GM12891 (cell line): ENCODE results near the gene TGIF1.

ENCODE experiments used
- DNase-seq: peaks from one replicate; pipeline ENCODE4 v3.0.0; 2011; ENCODE audit warnings: low spot score; ENCODE audit not compliant: insufficient read length
- FAIRE-seq: peaks from 2 replicates; lab custom pipeline; 2011; peaks lifted over from hg19 to GRCh38; lab: Jason Lieb, UNC
- PAX5 ChIP-seq: IDR thresholded peaks from 2 replicates; pipeline ENCODE4 v1.6.1; 2011; ENCODE audit warnings: low read length, moderate library complexity, mild to moderate bottlenecking; ENCODE audit not compliant: insufficient read depth, severe bottlenecking
- POLR2A ChIP-seq: IDR thresholded peaks from 2 replicates; pipeline ENCODE4 v1.6.1; 2011; ENCODE audit warnings: low read depth, low read length, control low read depth
- POLR2AphosphoS5 ChIP-seq: IDR thresholded peaks from 2 replicates; pipeline ENCODE4 v1.6.1; 2011; ENCODE audit warnings: low read depth, low read length, control low read depth
- POU2F2 ChIP-seq: IDR thresholded peaks from 2 replicates; pipeline ENCODE4 v1.6.1; 2011; ENCODE audit warnings: low read depth, mild to moderate bottlenecking, control low read depth, low read length, moderate library complexity
- SPI1 ChIP-seq: IDR thresholded peaks from 2 replicates; pipeline ENCODE4 v1.6.1; 2011; ENCODE audit warnings: low read depth, low read length, control low read depth
- TAF1 ChIP-seq: IDR thresholded peaks from 2 replicates; pipeline ENCODE4 v1.6.1; 2011; ENCODE audit warnings: low read depth, low read length, control low read depth

TGIF1 gene

GRCh38 chr18:3455907-3456685 lies 6.1 kb downstream of the TGIF1 start:
- no peak for TF ChIP-seq POLR2AphosphoS5
- no peak for TF ChIP-seq POU2F2
- TF ChIP-seq POLR2A, result no peak
- no peak for TF ChIP-seq PAX5
- TF ChIP-seq SPI1, result no peak
- no peak for TF ChIP-seq TAF1
- DNase-seq, result no peak
- no peak for FAIRE-seq

GRCh38 chr18:3456686-3457069 lies 6.7 kb downstream of the TGIF1 start:
- TF ChIP-seq SPI1, result no peak
- no peak for TF ChIP-seq PAX5
- TF ChIP-seq POU2F2, result no peak
- TF ChIP-seq POLR2A, result no peak
- no peak for TF ChIP-seq TAF1
- no peak for TF ChIP-seq POLR2AphosphoS5
- no peak for DNase-seq
- no peak for FAIRE-seq

- no peak for TF ChIP-seq TAF1
- TF ChIP-seq POLR2A, result no peak
- no peak for TF ChIP-seq POLR2AphosphoS5
- TF ChIP-seq PAX5, result no peak
- no peak for TF ChIP-seq SPI1
- no peak for TF ChIP-seq POU2F2
- FAIRE-seq, result no peak
- DNase-seq, result no peak
Observed at GRCh38 chr18:3457261-3457724, 7.3 kb downstream of the TGIF1 start.

- TF ChIP-seq SPI1 (no peak), POU2F2 (no peak), TAF1 (no peak), POLR2A (no peak), PAX5 (no peak), POLR2AphosphoS5 (no peak)
- no peak for FAIRE-seq
Observed at GRCh38 chr18:3458378-3458777, 8.4 kb downstream of the TGIF1 start.

GRCh38 chr18:3458952-3459853 lies 9.2 kb downstream of the TGIF1 start:
- no peak for DNase-seq
- no peak for FAIRE-seq
- TF ChIP-seq POLR2A, result no peak
- TF ChIP-seq SPI1, result no peak

More at GRCh38 chr18:3458378-3458777, 8.4 kb downstream of the TGIF1 start:
- no peak for DNase-seq

- FAIRE-seq (no peak), DNase-seq (no peak)
- no peak for TF ChIP-seq POLR2AphosphoS5
- TF ChIP-seq PAX5, result no peak
- no peak for TF ChIP-seq SPI1
- no peak for TF ChIP-seq POU2F2
Observed at GRCh38 chr18:3460823-3461398, 10.9 kb downstream of the TGIF1 start.

GRCh38 chr18:3461704-3462103 lies 11.7 kb downstream of the TGIF1 start:
- no peak for TF ChIP-seq POLR2AphosphoS5
- TF ChIP-seq SPI1, result no peak
- no peak for TF ChIP-seq POU2F2
- no peak for TF ChIP-seq POLR2A
- FAIRE-seq (no peak), DNase-seq (no peak)

GRCh38 chr18:3463051-3463450 lies 13.1 kb downstream of the TGIF1 start:
- TF ChIP-seq TAF1, result no peak
- no peak for TF ChIP-seq POU2F2
- no peak for TF ChIP-seq POLR2AphosphoS5
- no peak for TF ChIP-seq PAX5
- TF ChIP-seq POLR2A, result no peak
- TF ChIP-seq SPI1, result no peak
- DNase-seq, result no peak
- no peak for FAIRE-seq

- DNase-seq (no peak), FAIRE-seq (no peak)
- no peak for TF ChIP-seq TAF1
- TF ChIP-seq PAX5, result no peak
- TF ChIP-seq POLR2AphosphoS5, result no peak
- no peak for TF ChIP-seq SPI1
- TF ChIP-seq POU2F2, result no peak
- TF ChIP-seq POLR2A, result no peak
Observed at GRCh38 chr18:3466045-3466444, 16.1 kb downstream of the TGIF1 start.
